HG03575 (cell line): Measurements from ENCODE around the gene PIWIL4.
"Not testable (repeated sequence)": the region's sequence is repeated elsewhere in the genome, so short reads cannot be mapped to it uniquely, and the experiment has no call there.

ENCODE experiments used
- ATAC-seq: cut with Tn5 transposase; IDR thresholded peaks from one replicate; pipeline ENCODE4 v1.9.1; 2021; ENCODE audit not compliant: unreplicated experiment, insufficient number of reproducible peaks, low FRiP score; ENCODE audit errors: extremely low read depth

PIWIL4 gene

DNA sequence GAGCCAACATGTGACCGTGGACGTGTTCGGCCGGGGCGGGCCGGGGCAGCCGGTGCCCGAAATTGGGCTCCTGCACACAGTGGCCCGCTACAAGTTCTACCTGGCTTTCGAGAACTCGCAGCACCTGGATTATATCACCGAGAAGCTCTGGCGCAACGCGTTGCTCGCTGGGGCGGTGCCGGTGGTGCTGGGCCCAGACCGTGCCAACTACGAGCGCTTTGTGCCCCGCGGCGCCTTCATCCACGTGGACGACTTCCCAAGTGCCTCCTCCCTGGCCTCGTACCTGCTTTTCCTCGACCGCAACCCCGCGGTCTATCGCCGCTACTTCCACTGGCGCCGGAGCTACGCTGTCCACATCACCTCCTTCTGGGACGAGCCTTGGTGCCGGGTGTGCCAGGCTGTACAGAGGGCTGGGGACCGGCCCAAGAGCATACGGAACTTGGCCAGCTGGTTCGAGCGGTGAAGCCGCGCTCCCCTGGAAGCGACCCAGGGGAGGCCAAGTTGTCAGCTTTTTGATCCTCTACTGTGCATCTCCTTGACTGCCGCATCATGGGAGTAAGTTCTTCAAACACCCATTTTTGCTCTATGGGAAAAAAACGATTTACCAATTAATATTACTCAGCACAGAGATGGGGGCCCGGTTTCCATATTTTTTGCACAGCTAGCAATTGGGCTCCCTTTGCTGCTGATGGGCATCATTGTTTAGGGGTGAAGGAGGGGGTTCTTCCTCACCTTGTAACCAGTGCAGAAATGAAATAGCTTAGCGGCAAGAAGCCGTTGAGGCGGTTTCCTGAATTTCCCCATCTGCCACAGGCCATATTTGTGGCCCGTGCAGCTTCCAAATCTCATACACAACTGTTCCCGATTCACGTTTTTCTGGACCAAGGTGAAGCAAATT, 21.7 kb upstream of the PIWIL4 start:
- ATAC-seq = no peak

DNA sequence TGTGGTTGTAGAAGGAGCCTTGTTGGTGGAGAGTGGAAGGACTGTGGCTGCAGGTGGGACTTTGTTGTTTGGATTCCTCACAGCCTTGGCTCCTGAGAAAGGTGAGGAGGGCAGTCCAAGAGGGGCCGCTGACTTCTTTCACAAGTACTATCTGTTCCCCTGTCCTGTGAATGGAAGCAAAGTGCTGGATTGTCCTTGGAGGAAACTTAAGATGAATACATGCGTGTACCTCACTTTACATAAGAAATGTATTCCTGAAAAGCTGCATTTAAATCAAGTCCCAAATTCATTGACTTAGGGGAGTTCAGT, 21.1 kb upstream of the PIWIL4 start:
- ATAC-seq = no peak

DNA sequence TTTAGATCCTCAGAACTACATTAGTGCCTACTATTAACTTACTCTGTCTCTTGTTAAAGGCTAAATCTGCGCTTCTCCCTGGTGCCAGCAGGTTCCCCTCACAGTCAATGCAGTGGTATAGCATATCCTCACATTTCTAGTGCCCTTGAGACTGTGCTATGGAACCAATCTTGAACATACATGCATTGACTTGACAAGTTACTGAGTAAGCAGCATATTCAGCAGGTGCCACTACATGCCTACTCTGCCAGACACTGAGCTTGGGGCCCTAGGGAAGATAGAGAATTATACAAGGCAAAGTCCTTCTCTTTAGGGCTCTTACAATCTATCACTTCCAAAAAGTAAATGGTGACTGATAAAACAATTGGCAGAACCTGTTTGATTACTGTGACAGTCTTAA, 20.3 kb upstream of the PIWIL4 start:
- no peak for ATAC-seq

GRCh38 chr11:94549146-94549545, 18.0 kb upstream of the PIWIL4 start:
- no peak for ATAC-seq

- ATAC-seq = no peak
Observed at GRCh38 chr11:94550513-94550912, 16.7 kb upstream of the PIWIL4 start.

GRCh38 chr11:94553938-94554337, 13.2 kb upstream of the PIWIL4 start:
- no peak for ATAC-seq

DNA sequence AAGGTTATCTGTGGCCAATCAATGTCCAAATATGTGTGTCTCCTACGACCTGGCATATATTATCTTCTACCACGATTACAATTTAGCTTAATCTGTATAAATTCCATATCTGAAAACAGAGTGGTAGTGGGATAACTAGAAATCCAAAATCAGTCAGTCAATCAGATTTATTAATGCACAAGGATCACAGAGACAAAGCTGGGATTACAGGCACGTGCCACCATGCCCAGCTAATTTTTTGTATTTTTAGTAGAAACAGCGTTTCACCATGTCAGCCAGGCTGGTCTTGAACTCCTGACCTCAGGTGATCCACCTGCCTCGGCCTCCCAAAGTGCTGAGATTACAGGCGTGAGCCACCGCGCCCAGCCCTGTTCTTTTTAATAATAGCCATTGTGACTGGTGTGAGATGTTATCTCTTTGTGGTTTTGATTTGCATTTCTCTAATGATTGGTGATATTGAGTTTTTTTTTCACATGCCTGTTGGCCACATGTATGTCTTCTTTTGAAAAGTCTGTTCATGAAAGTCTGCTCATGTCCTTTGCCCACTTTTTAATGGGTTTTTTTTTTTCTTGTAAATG, 11.3 kb upstream of the PIWIL4 start:
- ATAC-seq = not testable (repeated sequence)

DNA sequence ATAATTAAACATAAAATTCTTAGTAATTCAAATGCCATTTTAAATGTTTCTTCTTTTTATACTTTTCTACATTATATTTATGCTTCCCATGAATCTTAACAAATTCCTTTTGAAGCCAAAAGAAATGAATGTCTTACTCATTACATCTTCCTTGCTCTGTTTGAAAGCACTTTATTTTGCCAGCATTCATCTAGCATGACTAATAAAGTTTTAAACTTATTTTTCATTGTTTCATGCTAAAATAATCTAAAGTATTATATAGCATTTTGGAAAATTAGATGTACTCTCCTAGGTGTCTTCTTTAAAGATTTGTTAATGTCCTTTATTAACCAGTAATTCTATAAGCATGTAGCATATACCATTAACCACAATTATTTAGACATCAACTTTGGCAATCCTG, 9.7 kb upstream of the PIWIL4 start:
- ATAC-seq = no peak

DNA sequence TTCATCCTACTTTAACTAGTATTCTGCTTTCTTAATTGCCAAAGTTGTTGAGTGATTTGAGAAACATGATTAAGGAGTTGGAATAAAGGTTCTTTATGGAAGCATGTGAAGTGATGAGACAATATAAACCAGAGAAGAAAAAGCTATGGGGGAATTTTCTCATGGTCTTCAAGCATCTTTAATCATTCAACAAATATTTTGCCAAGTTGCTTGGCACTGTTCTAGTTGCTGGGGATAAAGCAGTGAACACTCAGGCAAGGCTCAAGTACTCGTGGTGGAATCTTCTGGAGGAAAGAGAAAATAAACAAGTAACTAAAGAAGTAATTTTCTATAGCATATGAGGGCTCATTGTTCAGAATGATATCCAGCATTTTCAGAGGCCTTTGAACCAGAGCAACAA, 9.2 kb upstream of the PIWIL4 start:
- no peak for ATAC-seq

DNA sequence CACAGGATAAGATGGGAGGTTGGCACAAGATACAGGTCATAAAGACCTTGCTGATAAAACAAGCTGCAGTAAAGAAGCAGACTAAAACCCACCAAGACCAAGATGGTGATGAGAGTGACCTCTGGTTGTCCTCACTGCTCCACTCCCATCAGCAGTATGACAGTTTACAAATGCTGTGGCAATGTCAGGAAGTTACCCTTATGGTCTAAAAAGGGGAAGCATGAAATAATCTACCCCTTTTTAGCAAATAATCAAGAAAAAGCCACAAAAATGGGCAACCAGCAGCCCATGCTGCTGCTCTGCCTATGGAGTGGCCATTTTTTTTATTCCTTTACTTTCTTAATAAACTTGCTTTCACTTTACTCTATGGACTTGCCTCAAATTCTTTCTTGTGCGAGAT, 8.7 kb upstream of the PIWIL4 start:
- ATAC-seq = no peak

GRCh38 chr11:94558932-94559331, 8.2 kb upstream of the PIWIL4 start:
- no peak for ATAC-seq

- ATAC-seq = no peak
Observed at GRCh38 chr11:94559361-94559760, 7.8 kb upstream of the PIWIL4 start.

DNA sequence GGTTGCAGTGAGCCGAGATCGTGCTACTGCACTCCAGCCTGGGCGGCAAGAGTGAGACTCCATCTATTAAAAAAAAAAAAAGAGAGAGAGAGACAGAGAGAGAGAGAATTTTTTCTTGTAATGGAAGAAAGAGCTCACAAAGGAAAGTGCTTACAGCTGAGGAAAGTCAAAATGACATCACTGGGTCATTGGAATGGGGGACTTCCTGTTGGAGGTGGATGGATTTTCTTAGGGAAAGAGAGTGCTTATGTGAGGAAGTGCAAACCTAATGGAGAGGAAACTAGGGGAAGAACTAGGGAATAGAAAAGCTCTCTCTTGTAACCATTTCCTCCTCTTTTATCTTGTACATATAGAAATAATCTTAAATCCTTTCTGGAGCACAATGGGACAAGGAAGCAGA, 6.3 kb upstream of the PIWIL4 start:
- ATAC-seq = no peak

GRCh38 chr11:94563176-94563847, 3.9 kb upstream of the PIWIL4 start:
- ATAC-seq = no peak

DNA sequence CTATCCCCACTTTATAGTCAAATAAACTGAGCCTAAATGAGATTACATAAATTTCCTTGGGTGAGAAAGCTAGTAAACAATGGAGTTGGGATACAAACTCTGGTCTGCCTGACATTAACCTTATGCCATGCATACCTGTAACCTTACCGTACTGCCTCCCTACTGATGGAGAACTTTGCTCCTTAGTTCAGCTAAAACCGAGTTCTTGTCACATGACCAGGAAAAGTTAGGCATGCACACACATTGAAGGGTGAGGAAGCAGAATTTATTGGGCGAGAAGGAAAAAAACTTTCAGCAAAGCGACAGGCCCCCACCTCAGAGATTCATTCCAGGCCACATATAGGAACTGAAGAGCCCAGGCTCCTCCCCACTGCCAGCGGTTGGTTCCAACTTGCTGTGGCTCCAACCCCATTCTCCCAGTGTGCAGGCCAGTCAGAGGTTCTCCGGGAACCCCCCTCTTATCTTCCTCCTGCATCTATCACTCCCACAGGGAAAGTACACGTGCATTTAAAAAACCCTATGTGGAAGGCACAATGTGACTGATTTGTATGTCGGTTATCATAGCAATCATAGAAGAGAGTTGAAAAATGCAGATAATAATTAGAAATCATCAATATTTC, 3.2 kb upstream of the PIWIL4 start:
- ATAC-seq = no peak

DNA sequence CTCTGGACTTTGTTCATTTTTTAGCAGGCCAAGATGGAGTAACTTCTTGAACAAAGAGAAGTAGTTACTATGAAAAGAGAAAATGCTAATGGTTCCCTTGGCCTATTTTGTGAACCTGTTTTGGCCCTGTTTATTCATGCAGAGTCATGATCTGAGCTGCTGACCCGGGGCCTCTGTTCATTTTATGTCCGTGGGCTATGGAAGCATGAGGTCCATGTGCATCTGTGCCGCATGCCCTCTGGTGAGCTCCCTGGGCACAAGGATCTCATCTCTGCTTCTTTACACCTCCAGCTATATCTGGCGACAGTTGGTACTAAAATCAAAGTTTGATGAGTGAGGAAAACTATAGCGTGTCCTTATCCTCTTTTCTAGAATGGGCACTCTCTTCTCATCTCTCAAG, 1.0 kb downstream of the PIWIL4 start:
- no peak for ATAC-seq

- no peak for ATAC-seq
Observed at GRCh38 chr11:94568717-94569116, 1.5 kb downstream of the PIWIL4 start.

- ATAC-seq = not testable (repeated sequence)
Observed at GRCh38 chr11:94572975-94573374, 5.8 kb downstream of the PIWIL4 start.

GRCh38 chr11:94574193-94574961, 7.2 kb downstream of the PIWIL4 start:
- no peak for ATAC-seq
